ENCODE measurements around the gene NTN1.

The NTN1 gene

GRCh38 chr17:9142772-9143494 lies 121.6 kb downstream of the NTN1 start:
- H3K36me3 Mint-ChIP-seq (ENCODE audit: low read depth) = no peaks in the 10 kb centered on the region
- TF ChIP-seq CTCF (IDR thresholded peaks at IDR 0.05; ENCODE audit: unreplicated experiment in 3 of 3) = no peak
- no peak overlapping the region for H3K4me3 Mint-ChIP-seq
- H3K4me1 Mint-ChIP-seq = no peaks in the 10 kb centered on the region
- peaks cover 8% of the 10 kb centered on the region for H3K27me3 Mint-ChIP-seq (ENCODE audit: low read depth)
- no peaks in the 10 kb centered on the region for H3K9me3 Mint-ChIP-seq
- peak overlapping the region in 1 of 3 experiments; percentile 12 for H3K27ac Mint-ChIP-seq

GRCh38 chr17:9144502-9145249 lies 123.4 kb downstream of the NTN1 start:
- Mint-ChIP-seq H3K4me1 (no peaks in the 10 kb centered on the region), H3K4me3 (no peak overlapping the region), H3K36me3 (ENCODE audit: low read depth) (no peaks in the 10 kb centered on the region), H3K27ac (no peak overlapping the region), H3K9me3 (no peaks in the 10 kb centered on the region), H3K27me3 (ENCODE audit: low read depth) (peaks cover 19% of the 10 kb centered on the region)
- TF ChIP-seq CTCF (IDR thresholded peaks at IDR 0.05; ENCODE audit: unreplicated experiment in 3 of 3) = no peak

GRCh38 chr17:9146064-9146463 lies 124.8 kb downstream of the NTN1 start:
- Mint-ChIP-seq H3K9me3 (no peaks in the 10 kb centered on the region), H3K27me3 (ENCODE audit: low read depth) (peaks cover 26% of the 10 kb centered on the region)

GRCh38 chr17:9148905-9149525 lies 127.7 kb downstream of the NTN1 start:
- Mint-ChIP-seq H3K27me3 (ENCODE audit: low read depth) (peaks cover 45% of the 10 kb centered on the region), H3K4me3 (no peak overlapping the region), H3K4me1 (peaks cover 8% of the 10 kb centered on the region), H3K36me3 (ENCODE audit: low read depth) (no peaks in the 10 kb centered on the region), H3K27ac (no peak overlapping the region), H3K9me3 (no peaks in the 10 kb centered on the region)
- no peak for TF ChIP-seq CTCF (IDR thresholded peaks at IDR 0.05; ENCODE audit: unreplicated experiment in 3 of 3)

More at GRCh38 chr17:9146064-9146463, 124.8 kb downstream of the NTN1 start:
- H3K4me1 Mint-ChIP-seq = peaks cover 8% of the 10 kb centered on the region
- no peak overlapping the region for H3K27ac Mint-ChIP-seq
- H3K36me3 Mint-ChIP-seq (ENCODE audit: low read depth) = no peaks in the 10 kb centered on the region
- TF ChIP-seq CTCF (IDR thresholded peaks at IDR 0.05; ENCODE audit: unreplicated experiment in 3 of 3) = no peak
- H3K4me3 Mint-ChIP-seq = no peak overlapping the region

GRCh38 chr17:9150446-9151090 lies 129.3 kb downstream of the NTN1 start:
- no peak for TF ChIP-seq CTCF (IDR thresholded peaks at IDR 0.05; ENCODE audit: unreplicated experiment in 3 of 3)
- Mint-ChIP-seq H3K9me3 (no peaks in the 10 kb centered on the region), H3K36me3 (ENCODE audit: low read depth) (no peaks in the 10 kb centered on the region), H3K4me1 (peaks cover 8% of the 10 kb centered on the region), H3K4me3 (no peak overlapping the region), H3K27me3 (ENCODE audit: low read depth) (peaks cover 52% of the 10 kb centered on the region), H3K27ac (peak overlapping the region; percentile 59 to 66 (median 62))

Data from nephron (organoid).